C4-2B (cell line): ENCODE data around the gene SLC25A48.

Source experiments
- CTCF ChIP-seq: fragments of 450-650 bp; conservative IDR thresholded peaks from 2 replicates; pipeline ENCODE4 v1.5.1; 2017; ENCODE audit warnings: mild to moderate bottlenecking
- ZFX ChIP-seq: fragments of 450-650 bp; IDR thresholded peaks from 2 replicates; pipeline ENCODE4 v1.6.1; 2017

DNA sequence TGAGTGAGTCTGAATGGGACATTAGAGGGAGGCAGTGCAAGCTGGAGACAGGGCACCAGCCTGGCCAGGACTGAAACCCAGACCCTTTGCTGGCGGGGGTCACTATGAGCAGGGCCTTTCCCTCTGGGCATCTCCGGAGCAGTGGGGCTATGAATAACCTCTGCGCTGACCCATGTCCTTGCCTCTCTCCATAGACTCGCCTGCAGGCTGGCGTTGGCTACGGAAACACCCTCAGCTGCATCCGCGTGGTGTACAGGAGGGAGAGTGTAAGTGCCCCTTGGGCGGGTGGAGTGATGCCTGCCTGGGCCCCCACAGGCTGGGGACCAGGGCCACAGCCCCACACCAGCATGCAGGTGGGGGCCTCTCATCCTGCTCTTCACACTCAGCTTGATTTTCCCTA is 15.8 kb downstream of the SLC25A48 start:
- TF ChIP-seq CTCF (no peak), ZFX (no peak)
